ENCODE results near the gene GPR15LG. TPM values are rescaled to one million over a fixed set of nuclear protein-coding genes. Genes with fewer than 3 reads are reported as not detected.
"Not testable (repeated sequence)": the region's sequence is repeated elsewhere in the genome, so short reads cannot be mapped to it uniquely, and the experiment has no call there.

The GPR15LG gene
- total RNA-seq, 4 donors from 2014 or later = not detected

DNA sequence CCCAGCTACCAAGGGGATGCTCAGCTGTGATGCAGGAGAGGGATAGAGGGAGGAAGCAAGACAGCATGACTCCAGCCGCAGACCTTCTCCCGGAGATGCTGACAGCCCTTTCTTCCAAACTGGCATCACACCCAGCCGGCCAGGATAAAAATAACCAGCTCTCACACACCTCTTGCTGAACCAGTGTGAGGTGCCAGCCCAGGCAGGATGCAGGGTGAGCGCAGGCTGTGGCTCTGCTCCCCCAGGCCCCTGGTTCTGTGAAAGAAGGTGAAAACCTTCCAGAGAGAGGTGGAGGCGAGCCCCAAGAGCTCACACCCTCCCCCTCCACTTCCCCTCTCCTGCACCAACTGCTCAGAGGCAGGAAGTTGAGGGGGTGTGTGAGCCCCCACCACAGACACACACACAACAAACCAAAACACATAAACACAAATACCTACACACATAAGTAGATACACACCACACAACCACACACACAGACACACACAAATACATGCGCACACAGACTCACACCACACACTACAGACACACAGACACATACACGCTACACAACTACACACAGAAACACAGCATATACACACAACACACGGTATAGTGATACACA, 4.0 kb downstream of the GPR15LG start:
- TF ChIP-seq, protein P1, sequence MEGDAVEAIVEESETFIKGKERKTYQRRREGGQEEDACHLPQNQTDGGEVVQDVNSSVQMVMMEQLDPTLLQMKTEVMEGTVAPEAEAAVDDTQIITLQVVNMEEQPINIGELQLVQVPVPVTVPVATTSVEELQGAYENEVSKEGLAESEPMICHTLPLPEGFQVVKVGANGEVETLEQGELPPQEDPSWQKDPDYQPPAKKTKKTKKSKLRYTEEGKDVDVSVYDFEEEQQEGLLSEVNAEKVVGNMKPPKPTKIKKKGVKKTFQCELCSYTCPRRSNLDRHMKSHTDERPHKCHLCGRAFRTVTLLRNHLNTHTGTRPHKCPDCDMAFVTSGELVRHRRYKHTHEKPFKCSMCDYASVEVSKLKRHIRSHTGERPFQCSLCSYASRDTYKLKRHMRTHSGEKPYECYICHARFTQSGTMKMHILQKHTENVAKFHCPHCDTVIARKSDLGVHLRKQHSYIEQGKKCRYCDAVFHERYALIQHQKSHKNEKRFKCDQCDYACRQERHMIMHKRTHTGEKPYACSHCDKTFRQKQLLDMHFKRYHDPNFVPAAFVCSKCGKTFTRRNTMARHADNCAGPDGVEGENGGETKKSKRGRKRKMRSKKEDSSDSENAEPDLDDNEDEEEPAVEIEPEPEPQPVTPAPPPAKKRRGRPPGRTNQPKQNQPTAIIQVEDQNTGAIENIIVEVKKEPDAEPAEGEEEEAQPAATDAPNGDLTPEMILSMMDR (IDR thresholded peaks at IDR 0.05) = no peak
- TF ChIP-seq EP300 (IDR thresholded peaks at IDR 0.05) = no peak
- no peak for TF ChIP-seq POLR2AphosphoS5 (IDR thresholded peaks at IDR 0.05)
- TF ChIP-seq POLR2A (IDR thresholded peaks at IDR 0.05; ENCODE audit: low read depth) = no peak
- H3K27ac ChIP-seq (replicated peaks in 1 of 4) = no peak overlapping the region
- WGBS = 77% methylated on average over 7 of the region's 8 CpGs

DNA sequence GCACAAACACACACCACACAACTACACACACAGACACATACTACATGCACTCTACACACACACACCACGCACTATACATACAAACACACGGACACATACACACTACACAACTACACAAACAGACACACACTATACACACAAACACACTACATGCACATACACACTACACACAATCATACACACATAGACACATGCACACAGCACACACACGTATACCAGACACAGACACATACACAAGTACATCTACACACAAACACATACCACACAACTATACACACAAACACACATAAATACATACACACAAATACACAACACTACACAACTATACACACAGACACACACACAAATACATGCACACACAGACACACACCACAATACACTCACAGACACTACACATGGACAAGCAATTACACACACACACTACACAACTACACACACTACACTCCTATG, 4.6 kb downstream of the GPR15LG start:
- intact Hi-C loops (cut with DNase I) = no loop called here
- DNase-seq (ENCODE audit: extremely low spot score) = no peak
- TF ChIP-seq POLR2A (IDR thresholded peaks at IDR 0.05; ENCODE audit: low read depth) (no peak), EP300 (IDR thresholded peaks at IDR 0.05) (no peak), POLR2AphosphoS5 (IDR thresholded peaks at IDR 0.05) (no peak)
- TF ChIP-seq, protein P1 (IDR thresholded peaks at IDR 0.05) = no peak
- WGBS = 89% methylated on average over 3 of the region's 3 CpGs
- no peaks in the 10 kb centered on the region for H3K27me3 ChIP-seq
- H3K36me3 ChIP-seq = no peaks in the 10 kb centered on the region
- H3K9me3 ChIP-seq = no peaks in the 10 kb centered on the region
- H3K4me3 ChIP-seq = no peak overlapping the region
- H3K27ac ChIP-seq (replicated peaks in 1 of 4) = no peak overlapping the region
- no peaks in the 10 kb centered on the region for H3K4me1 ChIP-seq

More for the DNA sequence above, 4.0 kb downstream of the GPR15LG start:
- intact Hi-C loops (cut with DNase I) = no loop called here
- H3K36me3 ChIP-seq = no peaks in the 10 kb centered on the region
- DNase-seq (ENCODE audit: extremely low spot score) = no peak
- no peaks in the 10 kb centered on the region for H3K9me3 ChIP-seq
- no peaks in the 10 kb centered on the region for H3K27me3 ChIP-seq
- no peak overlapping the region for H3K4me3 ChIP-seq
- H3K4me1 ChIP-seq = no peaks in the 10 kb centered on the region

DNA sequence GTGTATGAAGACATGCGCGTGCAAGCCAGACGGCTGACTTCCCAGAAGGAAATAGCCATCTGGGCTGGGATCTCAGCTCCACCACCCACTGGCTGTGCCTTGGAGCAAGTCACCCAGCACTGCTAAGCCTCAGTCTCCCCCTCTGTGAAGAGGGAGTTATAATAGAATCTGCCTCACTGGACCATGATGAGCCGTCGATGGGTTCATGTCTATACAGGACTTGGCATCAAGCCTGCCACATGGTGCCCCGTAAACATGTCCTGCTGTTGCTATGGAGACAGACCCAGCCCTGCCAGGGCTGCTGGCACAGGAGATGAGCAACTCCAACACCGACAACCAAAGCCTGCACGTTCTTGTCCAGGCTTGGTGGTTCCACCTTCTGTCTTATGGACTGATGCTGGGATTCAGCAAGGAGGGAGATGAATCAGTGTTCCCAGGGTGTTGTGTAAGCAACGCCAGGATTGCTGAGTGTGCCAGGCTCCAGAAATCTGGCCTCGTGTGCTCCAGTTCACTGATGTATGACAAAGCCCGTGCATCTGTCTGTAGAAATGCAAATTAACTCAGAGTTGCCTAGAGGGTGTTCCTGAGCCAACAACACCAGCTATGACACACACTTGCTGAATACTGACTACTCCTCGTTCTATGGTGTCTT, 5.6 kb downstream of the GPR15LG start:
- DNase-seq (ENCODE audit: extremely low spot score) = no peak
- TF ChIP-seq, protein P1 (IDR thresholded peaks at IDR 0.05) = no peak
- TF ChIP-seq POLR2A (IDR thresholded peaks at IDR 0.05; ENCODE audit: low read depth) = no peak
- TF ChIP-seq POLR2AphosphoS5 (IDR thresholded peaks at IDR 0.05) = no peak
- TF ChIP-seq EP300 (IDR thresholded peaks at IDR 0.05) = no peak
- Histone ChIP-seq H3K9me3 (no peaks in the 10 kb centered on the region), H3K27ac (replicated peaks in 1 of 4) (no peak overlapping the region), H3K36me3 (no peaks in the 10 kb centered on the region), H3K4me3 (no peak overlapping the region), H3K4me1 (no peaks in the 10 kb centered on the region), H3K27me3 (no peaks in the 10 kb centered on the region)
- intact Hi-C loops (cut with DNase I) = no loop called here
- WGBS = 74% methylated on average over 10 of the region's 12 CpGs

DNA sequence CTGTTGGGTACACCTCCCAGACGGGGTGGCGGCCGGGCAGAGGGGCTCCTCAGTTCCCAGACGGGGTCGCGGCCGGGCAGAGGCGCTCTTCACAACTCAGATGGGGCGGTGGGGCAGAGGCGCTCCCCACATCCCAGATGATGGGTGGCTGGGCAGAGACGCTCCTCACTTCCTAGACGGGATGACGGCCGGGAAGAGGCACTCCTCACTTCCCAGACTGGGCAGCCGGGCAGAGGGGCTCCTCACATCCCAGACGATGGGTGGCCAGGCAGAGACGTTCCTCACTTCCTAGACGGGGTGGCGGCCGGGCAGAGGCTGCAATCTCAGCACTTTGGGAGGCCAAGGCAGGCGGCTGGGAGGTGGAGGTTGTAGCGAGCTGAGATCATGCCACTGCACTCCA, 6.8 kb downstream of the GPR15LG start:
- H3K4me1 ChIP-seq; H3K36me3 ChIP-seq; H3K9me3 ChIP-seq; H3K27ac ChIP-seq (replicated peaks in 1 of 4); DNase-seq (ENCODE audit: extremely low spot score); H3K4me3 ChIP-seq; intact Hi-C loops (cut with DNase I): not testable (repeated sequence)
- H3K27me3 ChIP-seq = peaks cover 0 to 11% (median 0%) of the 10 kb centered on the region in 4 donors
- WGBS = 91% methylated on average over 12 of the region's 22 CpGs

DNA sequence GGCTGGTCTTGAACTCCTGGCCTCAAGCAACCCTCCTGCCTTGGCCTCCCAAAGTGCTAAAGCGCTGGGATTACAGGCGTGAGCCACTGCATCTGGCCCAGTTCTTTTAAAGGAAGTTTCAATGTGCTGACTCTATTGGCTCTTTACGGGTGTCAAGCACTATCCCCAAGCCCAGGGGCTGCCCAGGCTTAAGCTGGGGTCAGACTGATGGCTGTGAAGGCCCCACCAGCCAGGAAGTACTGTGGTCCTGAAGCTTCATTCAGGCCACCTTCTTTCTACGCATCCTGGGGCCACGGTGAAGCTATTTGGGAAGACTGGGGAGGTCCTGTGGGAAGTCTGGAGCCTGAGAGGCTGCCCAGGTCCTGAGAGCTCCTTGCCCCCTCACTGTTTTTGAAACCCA, 8.0 kb downstream of the GPR15LG start:
- intact Hi-C loops (cut with DNase I) = no loop called here
- no peak overlapping the region for H3K27ac ChIP-seq (replicated peaks in 1 of 4)
- H3K4me3 ChIP-seq = no peak overlapping the region
- peaks cover 0 to 21% (median 0%) of the 10 kb centered on the region in 4 donors for H3K27me3 ChIP-seq
- H3K36me3 ChIP-seq = no peaks in the 10 kb centered on the region
- no peaks in the 10 kb centered on the region for H3K4me1 ChIP-seq
- H3K9me3 ChIP-seq = no peaks in the 10 kb centered on the region
- TF ChIP-seq EP300 (IDR thresholded peaks at IDR 0.05) = no peak
- TF ChIP-seq, protein P1 (IDR thresholded peaks at IDR 0.05) = no peak
- TF ChIP-seq POLR2A (IDR thresholded peaks at IDR 0.05; ENCODE audit: low read depth) = no peak
- TF ChIP-seq POLR2AphosphoS5 (IDR thresholded peaks at IDR 0.05) = no peak
- no peak for DNase-seq (ENCODE audit: extremely low spot score)
- WGBS = 90% methylated on average over 5 of the region's 5 CpGs

Data from esophagus muscularis mucosa (tissue), 4 donors.